Urothelium cell line (cell line): ENCODE measurements around the gene PTAFR.

Experiments
- DNase-seq: peaks from one replicate; pipeline ENCODE4 v3.0.0; 2011; ENCODE audit warnings: low spot score, mixed read lengths
- FAIRE-seq: peaks from 2 replicates; lab custom pipeline; 2011; peaks lifted over from hg19 to GRCh38; lab: Jason Lieb, UNC

PTAFR gene

DNA sequence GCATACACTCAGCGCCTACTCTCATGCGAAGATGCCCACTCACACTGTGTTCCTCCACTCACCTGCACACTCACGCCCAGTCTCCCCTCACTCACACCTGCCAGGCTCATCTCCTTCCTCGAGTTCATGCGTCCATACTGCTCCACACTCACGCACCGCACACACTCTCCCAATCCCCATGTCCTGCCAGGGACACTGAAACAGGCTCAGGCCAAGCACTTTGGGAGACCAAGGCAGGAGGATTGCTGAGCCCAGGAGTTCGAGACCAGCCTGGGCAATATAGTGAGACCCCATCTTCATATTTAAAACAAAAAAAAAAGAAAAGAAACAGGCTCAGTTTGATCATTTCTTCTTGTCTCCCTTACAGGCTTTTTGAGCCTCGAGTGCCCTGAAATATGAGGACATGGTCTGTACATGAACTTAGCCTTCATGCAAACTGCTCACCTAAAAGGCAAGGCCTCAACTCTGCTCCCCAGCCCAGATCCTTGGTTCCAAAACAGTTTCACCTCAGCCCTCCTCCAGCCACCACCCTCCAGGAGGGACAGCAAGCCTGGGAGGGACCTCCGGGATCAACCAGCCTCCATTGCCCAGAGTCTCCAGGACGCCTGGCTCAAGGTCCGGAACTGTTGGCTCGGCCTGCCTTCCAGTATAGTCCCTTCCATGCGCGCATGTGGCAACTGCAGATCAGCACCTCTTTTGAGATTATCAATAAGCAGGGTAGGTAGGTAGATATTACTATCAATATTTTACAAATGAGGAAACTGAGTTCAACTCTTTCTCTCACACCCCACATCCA lies 2.4 kb upstream of the PTAFR start:
- DNase-seq, result no peak

DNA sequence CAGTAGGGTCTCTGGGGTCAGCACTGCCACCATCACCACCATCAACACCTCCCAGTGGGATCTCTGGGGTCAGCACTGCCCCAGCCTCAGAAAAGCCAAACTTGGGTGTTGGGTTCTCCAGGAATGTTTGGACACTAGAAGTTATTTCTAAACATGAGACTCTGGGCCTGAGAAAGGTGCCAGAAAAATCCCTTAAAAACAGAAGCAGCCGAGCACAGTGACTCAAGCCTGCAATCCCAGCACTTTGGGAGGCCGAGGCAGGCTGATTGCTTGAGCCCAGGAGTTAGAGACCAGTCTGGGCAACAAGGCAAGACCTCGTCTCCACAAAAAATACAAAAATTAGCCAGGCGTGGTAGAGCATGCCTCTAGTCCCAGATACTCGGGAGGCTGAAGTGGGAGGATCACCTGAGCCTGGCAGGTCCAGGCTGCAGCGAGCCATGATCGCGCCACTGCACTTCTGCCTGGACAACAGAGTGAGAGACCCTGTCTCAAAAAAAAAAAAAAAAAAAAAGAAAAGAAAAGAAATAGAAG lies 470 bp downstream of the PTAFR start:
- no peak for FAIRE-seq
- DNase-seq, result no peak

More for the DNA sequence above, 2.4 kb upstream of the PTAFR start:
- FAIRE-seq, result no peak

DNA sequence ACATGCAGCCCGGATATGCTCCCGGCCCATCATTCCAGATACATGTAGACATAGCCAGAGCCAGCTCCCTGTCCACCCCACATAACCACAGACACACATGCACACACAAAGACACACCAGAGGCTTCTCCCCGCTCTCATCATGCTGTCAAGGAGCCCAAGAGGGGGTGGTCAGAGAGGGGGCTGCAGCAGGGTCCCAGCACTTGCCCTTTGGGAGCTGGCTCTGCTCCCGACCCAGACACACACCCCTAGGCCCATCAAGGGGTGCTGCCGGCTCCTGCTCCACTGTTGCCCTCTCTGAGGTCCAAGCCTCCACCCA lies 2.6 kb downstream of the PTAFR start:
- FAIRE-seq (no peak), DNase-seq (no peak)

DNA sequence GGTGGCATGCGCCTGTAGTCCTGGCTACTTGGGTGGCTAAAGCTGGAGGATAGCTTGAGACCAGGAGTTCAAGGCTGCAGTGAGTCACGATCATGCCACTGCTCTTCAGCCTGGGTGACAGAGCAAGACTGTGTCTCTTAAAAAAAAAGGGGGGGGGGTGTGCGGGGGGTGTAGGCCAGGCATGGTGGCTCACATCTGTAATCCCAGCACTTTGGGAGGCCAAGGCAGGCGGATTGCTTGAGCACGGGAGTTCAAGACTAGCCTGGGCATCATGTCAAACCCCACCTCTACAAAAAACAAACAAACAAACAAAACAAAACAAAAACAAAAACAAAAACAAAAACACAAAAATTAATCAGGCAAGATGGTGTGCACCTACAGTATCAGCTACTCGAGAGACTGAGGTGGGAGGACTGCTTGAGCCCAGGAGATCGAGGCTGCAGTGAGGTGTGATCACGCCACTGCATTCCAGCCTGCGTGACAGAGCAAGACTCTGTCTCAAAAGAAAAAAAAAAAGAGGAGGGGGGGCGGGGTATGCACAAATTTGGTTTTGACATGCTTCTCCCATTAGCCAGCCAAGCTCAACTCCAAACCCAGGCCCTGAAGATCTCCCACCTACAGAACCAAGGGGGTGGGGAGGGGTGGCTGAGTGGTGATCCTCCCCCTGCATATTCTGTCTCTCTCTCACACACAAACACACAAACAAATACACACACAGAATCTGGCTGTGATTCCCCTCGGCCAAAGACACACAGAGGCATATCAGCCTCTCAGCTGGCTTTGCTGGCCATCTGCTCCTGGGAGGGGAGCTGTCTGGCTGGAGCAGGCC lies 3.1 kb downstream of the PTAFR start:
- FAIRE-seq (no peak), DNase-seq (no peak)

DNA sequence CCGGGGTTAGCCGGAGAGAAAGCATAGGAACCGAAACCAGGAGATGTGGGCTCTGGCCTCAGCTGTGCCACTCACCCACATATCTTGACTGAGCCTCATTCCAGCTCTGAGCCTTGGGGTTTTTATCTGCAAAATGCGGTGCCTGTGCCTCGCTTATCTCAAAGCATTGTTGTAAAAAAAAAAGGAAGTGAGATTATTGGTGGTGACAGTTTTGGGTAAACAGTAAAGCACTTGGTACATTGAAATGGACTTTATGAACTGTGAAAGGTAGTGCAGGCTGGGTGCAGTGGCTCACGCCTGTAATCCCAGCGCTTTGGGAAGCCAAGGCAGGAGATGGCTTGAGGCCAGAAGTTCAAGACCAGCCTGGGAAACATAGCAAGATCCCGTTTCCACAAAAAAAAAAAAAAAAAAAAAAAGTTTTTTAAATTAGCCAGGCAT lies 3.8 kb downstream of the PTAFR start:
- DNase-seq (no peak), FAIRE-seq (no peak)

DNA sequence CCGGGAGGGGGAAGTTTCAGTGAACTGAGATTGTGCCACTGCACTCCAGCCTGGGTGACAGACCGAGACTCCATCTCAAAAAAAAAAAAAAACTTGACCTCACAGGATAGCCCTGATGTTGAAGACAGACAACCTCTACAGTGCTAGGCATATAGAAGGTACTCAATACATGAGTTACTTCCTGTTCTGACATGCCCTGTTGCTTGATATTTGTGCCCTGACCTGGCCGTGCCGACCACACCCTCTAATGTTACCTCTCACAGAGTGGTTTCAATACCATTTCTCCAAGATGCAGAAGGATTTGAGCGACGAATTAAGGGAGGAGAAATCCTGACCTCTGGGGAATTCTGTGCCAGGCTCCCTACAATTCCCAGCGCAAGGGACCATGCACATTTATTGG lies 5.2 kb downstream of the PTAFR start:
- FAIRE-seq, result no peak
- DNase-seq, result no peak

DNA sequence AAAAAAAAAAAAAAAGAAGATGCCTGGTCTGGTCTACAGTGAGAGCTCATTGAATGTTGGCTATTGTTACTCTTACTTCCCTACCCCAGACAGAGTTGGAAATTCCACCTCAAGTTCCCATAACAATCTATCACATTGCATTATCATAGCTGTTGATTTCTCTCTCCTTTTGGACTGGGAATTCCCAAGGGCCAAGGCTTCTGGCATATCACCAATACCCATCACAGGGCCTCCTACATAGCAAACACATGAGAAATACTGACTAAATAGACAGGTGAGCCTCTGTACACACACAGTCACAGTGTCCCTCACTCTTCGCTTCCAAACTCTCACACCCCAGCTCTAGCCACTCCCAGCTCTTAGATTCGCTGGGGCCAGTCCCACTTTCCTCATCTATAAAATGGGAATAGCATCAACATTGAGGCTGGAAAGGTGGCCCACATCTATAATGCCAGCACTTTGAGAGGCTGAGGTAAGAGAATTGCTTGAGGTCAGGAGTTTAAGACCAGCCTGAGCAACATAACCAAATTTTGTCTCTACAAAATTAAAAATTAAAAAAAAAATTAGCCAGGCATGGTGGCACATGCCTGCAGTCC lies 6.4 kb downstream of the PTAFR start:
- DNase-seq (no peak), FAIRE-seq (no peak)

DNA sequence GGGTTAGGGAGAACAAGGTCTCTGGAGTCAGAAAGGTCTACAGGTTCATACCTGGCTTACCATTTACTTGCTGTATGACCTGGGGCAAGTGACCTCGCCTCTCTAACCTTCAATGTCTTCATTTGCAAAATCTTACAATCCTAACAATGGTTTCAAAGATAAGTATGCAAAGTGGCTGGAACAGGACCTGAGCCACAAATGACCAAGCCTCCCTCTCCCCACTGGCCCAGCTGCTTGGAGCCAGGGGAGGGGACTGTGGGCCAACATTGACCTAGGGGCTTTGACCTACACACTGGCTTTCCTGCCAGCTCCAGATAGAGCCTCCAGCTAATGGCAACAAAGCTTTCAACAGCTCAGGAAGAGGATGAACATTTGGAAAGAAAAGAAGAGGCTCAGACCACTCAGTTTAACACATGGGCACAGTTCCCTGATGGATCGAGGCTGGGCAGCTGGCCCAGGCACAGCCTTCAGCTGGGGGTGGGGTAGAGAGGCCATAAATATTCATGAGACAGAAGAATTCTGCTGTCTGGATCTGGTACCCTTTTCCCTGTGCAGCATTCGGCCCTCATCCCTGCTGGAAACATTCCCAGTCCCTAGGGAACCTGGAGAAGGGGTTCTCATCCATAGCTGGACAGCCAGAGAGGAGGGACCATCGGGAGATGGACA lies 12.9 kb downstream of the PTAFR start:
- FAIRE-seq (no peak), DNase-seq (no peak)

DNA sequence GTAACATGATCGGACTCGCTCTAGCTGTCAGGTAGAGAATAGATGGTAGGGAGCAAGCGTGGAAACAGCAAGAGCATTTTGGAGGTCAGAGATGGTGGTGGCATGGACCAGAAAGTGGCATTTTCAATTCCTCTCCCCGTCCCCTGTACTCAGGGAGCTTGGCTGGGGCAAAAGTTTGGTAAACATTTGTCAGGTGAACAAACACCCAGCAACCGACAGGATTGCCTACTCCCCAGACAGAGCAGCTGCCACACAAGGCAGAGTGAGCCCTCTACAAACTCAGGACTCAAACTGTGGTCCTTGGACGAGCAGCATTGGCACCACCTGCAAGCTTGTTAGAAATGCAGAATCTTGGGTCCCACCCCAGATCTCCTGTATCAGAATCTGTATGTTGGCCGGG lies 14.3 kb downstream of the PTAFR start:
- FAIRE-seq (no peak), DNase-seq (no peak)

DNA sequence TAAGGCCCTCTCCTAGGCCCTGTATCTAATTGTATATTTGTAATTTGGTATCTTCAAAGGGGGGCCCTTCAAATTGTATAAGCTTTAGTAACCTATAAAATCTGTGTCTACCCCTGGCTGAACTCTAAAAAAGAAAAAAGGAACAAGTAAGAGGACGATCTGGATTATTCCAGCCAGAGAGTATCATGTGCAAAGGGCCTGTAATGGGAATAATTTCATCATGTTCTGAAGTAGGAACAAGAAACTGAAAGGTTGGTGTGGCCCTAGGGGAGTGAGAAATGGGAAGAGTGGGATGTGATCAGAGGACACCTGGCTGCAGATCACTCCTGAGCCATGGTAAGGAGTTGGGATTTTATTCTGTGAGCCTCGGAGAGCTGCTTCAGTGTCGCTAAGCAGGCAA lies 14.7 kb downstream of the PTAFR start:
- DNase-seq, result no peak

DNA sequence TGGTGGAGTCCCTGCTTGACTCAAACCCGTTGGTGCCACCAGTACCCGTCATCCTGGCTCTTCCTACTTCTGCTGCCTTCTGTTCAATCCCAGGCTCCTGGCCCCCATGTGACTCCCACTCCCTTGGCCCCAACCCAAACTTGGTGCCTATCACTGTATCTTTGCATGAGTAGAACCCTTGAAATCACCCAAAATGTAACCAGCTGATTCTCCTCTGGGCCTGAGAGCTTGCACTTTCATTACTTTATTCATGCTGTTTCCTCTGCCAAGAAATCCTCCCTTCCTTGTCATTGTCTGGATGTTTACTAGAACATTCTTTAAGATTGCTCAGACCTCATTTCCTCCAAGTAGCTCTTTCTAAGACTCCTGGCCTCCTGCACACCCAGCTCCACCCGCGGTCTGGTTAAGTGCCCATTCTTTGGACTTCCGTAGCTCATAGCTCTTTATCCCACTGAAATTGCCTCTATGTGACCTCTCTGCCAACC lies 15.7 kb downstream of the PTAFR start:
- DNase-seq (no peak), FAIRE-seq (no peak)

More for the DNA sequence above, 14.7 kb downstream of the PTAFR start:
- no peak for FAIRE-seq

DNA sequence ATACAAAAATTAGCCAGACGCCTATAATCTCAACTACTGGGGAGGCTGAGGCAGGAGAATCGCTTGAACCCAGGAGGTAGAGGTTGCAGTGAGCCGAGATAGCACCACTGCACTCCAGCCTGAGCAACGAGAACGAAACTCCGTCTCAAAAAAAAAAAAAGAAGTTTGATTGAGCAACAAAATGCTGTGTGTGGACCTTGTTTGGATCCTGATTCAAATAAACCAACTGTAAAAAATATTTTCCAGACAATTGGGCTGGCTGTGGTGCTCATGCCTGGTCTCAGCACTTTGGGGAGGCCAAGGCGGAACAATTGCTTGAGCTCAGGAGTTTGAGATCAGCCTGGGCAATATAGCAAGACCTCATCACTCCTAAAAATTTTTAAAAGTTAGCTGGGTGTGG lies 16.8 kb downstream of the PTAFR start:
- DNase-seq, result no peak
- no peak for FAIRE-seq

DNA sequence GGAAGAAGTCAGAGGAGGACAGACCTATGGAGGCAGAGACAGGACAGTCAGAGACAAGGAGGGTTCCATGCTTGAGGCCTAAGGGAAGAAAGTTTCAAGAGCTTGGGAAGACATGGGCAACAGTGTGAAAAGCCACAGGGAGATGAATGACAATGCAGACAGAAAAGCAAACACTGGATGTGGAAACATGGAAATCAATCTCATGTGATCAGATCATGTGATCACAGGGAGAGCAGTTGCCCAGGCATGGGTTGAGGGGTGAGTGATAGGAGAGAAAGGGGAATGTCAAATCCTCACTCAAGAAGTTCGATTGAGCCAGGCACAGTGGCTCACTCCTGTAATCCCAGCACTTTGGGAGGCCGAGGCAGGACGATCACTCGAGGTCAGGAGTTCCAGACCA lies 17.2 kb downstream of the PTAFR start:
- FAIRE-seq (no peak), DNase-seq (no peak)

DNA sequence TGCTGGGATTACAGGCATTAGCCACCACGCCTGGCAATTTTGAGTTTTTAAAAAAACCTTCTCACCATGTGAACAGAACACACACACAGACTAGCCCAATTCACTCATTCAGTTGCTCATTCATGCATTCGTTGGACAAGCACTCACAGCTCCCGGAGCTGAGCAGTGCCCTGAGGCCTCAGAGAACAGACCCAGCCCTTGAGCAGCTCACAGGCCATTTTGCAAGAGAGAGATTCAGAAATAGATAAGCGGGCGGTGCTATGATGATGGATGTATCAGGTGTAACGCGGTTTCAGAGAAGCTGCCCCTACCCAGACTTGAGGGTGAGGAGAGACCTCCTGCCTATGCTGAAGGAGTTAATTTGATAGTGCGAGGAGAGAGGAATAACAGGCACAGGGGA lies 18.6 kb downstream of the PTAFR start:
- FAIRE-seq, result no peak

DNA sequence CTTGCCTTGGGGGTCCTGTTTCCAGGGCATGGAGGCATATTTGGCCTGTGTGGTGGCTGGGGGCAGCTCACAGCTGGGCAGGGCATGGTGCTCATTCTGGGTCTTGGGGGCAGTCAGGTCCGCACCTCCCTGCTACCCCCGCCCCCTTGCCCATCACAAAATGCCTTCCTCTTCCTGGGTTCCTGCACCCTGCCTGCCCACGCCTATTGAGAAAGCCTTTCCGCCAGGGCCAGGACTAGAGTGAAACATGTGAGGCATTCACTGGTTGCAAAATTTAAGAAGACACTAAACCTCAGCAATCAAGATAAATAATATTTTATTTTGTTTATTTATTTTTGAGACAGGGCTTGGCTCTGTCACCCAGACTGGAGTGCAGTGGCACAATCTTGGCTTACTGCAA lies 19.7 kb downstream of the PTAFR start:
- FAIRE-seq (no peak), DNase-seq (no peak)

More for the DNA sequence above, 18.6 kb downstream of the PTAFR start:
- DNase-seq, result no peak

DNA sequence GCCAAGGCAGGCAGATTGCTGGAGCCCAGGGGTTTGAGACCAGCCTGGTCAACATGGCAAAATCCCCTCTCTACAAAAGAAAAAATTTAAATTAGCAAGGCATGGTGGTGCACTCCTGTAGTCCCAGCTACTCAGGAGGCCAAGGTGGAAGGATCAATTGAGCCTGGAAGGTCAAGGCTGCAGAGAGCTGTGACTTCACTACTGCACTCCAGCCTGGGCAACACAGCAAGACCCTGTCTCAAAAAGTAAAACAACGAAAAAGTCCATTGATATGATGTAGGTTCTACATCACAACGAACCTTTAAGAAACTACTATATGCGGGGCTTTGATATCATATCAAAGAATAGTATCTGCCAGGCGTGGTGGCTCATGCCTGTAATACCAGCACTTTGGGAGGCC lies 20.9 kb downstream of the PTAFR start:
- DNase-seq, result no peak
- no peak for FAIRE-seq

DNA sequence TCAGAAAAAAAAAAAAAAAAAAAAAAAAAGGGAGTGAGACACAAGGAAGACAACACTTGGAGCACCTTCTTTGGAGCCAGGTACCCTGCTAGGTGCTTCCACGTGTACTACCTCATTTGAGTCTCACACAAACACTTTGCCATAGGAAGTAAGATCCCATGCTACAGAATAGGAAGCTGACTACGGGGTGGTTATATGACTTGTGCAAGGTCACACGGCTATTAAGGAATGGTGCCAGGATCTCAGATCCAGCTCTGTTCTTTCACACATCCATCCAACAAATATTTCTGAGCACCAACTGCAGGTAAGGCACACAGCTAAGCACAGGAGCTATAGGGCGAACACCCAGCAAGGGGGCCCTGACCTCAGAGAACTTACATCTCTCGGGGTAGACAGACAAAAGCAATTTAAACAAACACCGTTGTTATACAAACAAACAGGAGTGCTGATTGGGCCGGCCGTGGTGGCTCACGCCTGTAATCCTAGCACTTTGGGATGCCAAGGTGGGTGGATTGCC lies 22.4 kb downstream of the PTAFR start:
- FAIRE-seq (no peak), DNase-seq (no peak)

DNA sequence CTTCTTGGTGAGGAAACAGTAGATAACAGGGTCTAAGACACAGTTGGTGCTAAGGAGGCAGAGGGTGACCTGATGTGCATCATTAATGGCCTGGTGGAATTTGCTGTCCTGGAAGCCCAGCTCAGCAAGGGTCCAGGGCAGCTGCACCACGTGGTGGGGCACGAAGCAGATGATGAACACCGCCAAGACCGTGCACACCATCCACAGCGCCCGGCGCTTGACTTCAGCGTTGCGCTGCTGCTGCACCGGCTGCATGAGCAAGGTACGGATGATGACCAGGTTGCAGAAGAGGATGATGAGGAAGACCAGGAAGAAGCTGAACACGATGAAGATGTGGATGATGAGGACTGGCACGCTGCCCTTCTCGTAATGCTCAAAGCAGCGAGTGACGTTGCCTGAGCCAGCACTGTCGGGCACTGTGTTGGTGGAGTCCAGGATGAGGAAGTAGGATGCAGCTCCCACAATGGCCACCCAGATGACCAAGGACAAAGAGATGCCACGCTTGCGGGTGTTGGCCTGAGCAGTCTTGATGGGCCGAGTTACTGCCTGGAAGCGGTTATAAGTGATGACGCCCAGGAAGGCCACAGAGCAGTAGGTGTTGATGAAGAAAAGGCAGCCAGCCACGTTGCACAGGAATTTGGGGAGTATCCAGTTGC lies 26.2 kb downstream of the PTAFR start:
- DNase-seq, result no peak
- FAIRE-seq, result no peak

DNA sequence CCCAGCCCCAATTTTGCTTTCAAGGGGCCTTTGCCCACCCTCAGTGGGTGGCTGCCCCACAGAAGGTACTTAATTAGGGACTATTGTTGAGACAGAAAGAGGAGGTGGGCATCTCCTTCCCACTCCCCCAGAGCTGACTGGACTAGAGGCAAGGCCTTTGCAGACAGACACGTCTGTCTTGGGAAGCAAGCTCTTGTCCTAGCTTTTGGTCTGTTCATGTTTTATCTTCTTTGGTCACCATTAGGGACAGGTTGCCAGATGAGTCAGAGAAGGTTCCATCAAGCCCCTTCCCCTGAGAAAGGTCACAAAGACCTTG lies 27.7 kb downstream of the PTAFR start:
- no peak for FAIRE-seq
- DNase-seq, result no peak
